ENCODE measurements around the gene FRYL. TPM values are rescaled to one million over a fixed set of nuclear protein-coding genes. Genes with fewer than 3 reads are reported as not detected.

FRYL gene
- polyA plus RNA-seq, 1 experiment = 28.0 TPM

- no peak for DNase-seq (ENCODE audit: low read depth, low spot score)
- Histone ChIP-seq H3K9me3 (ENCODE audit: control insufficient read depth, insufficient read depth, low read length) (no peaks in the 10 kb centered on the region), H3K27ac (ENCODE audit: low read depth, low read length) (no peak overlapping the region), H3K27me3 (ENCODE audit: control insufficient read depth, insufficient read depth, low read length) (no peaks in the 10 kb centered on the region), H3K4me3 (ENCODE audit: low read depth, low read length) (no peak overlapping the region)
- no peak for TF ChIP-seq CTCF (IDR thresholded peaks at IDR 0.05; ENCODE audit: low read depth, low read length)
- ChIA-PET POLR2A (no interaction called here), CTCF (interaction anchor here (0.6 to 0.7 kb wide), 2 partner anchors 9 to 231 kb away, joined by 3 to 8 read pairs; no protein-coding TSS in a partner anchor)
Observed at GRCh38 chr4:48792348-48793006, 12.4 kb upstream of the FRYL start.

- ChIA-PET CTCF (no interaction called here), POLR2A (no interaction called here)
- no peak overlapping the region for H3K27ac ChIP-seq (ENCODE audit: low read depth, low read length)
- TF ChIP-seq CTCF (IDR thresholded peaks at IDR 0.05; ENCODE audit: low read depth, low read length) = no peak
- no peaks in the 10 kb centered on the region for H3K27me3 ChIP-seq (ENCODE audit: control insufficient read depth, insufficient read depth, low read length)
- H3K4me3 ChIP-seq (ENCODE audit: low read depth, low read length) = no peak overlapping the region
- no peak for DNase-seq (ENCODE audit: low read depth, low spot score)
- H3K9me3 ChIP-seq (ENCODE audit: control insufficient read depth, insufficient read depth, low read length) = no peaks in the 10 kb centered on the region
Observed at GRCh38 chr4:48791313-48791712, 11.2 kb upstream of the FRYL start.

- ChIA-PET POLR2A (no interaction called here), CTCF (interaction anchor here (2.4 kb wide), 1 partner anchor 212 kb away, joined by 8 read pairs; no protein-coding TSS in a partner anchor)
- no peak for TF ChIP-seq CTCF (IDR thresholded peaks at IDR 0.05; ENCODE audit: low read depth, low read length)
- no peaks in the 10 kb centered on the region for H3K9me3 ChIP-seq (ENCODE audit: control insufficient read depth, insufficient read depth, low read length)
- no peaks in the 10 kb centered on the region for H3K27me3 ChIP-seq (ENCODE audit: control insufficient read depth, insufficient read depth, low read length)
- no peak for DNase-seq (ENCODE audit: low read depth, low spot score)
- H3K4me3 ChIP-seq (ENCODE audit: low read depth, low read length) = no peak overlapping the region
- H3K27ac ChIP-seq (ENCODE audit: low read depth, low read length) = no peak overlapping the region
Observed at GRCh38 chr4:48790561-48790960, 10.5 kb upstream of the FRYL start.

- no peak for TF ChIP-seq CTCF (IDR thresholded peaks at IDR 0.05; ENCODE audit: low read depth, low read length)
- Histone ChIP-seq H3K27ac (ENCODE audit: low read depth, low read length) (no peak overlapping the region), H3K27me3 (ENCODE audit: control insufficient read depth, insufficient read depth, low read length) (no peaks in the 10 kb centered on the region), H3K9me3 (ENCODE audit: control insufficient read depth, insufficient read depth, low read length) (no peaks in the 10 kb centered on the region), H3K4me3 (ENCODE audit: low read depth, low read length) (no peak overlapping the region)
- DNase-seq (ENCODE audit: low read depth, low spot score) = no peak
- ChIA-PET CTCF (no interaction called here), POLR2A (no interaction called here)
Observed at GRCh38 chr4:48787056-48787455, 7.0 kb upstream of the FRYL start.

- ChIA-PET POLR2A (no interaction called here), CTCF (no interaction called here)
- Histone ChIP-seq H3K4me3 (ENCODE audit: low read depth, low read length) (no peak overlapping the region), H3K9me3 (ENCODE audit: control insufficient read depth, insufficient read depth, low read length) (no peaks in the 10 kb centered on the region), H3K27ac (ENCODE audit: low read depth, low read length) (no peak overlapping the region), H3K27me3 (ENCODE audit: control insufficient read depth, insufficient read depth, low read length) (no peaks in the 10 kb centered on the region)
- TF ChIP-seq CTCF (IDR thresholded peaks at IDR 0.05; ENCODE audit: low read depth, low read length) = no peak
- DNase-seq (ENCODE audit: low read depth, low spot score) = no peak
Observed at GRCh38 chr4:48786549-48786948, 6.5 kb upstream of the FRYL start.
